ENCODE results near the gene APEH.

GRCh38 chr3:49652903-49653415 lies 21.2 kb upstream of the APEH start:
- TF ChIP-seq CTCF (conservative IDR thresholded peaks at IDR 0.05; ENCODE audit: low read length) (no peak), EZH2phosphoT487 (IDR thresholded peaks at IDR 0.05; ENCODE audit: borderline replicate concordance) (no peak)
